Activated CD4-positive, alpha-beta T cell treated with anti-CD3 and anti-CD28 coated beads, Interleukin-2, amount 50 U/mL, for 4 hours (primary cell): ENCODE measurements around the gene SDCCAG8.

Source experiments
- DNase-seq, 2 experiments: peaks; one replicate each; pipeline ENCODE4 v3.0.0-alpha.2; 2020

Gene SDCCAG8

GRCh38 chr1:243489681-243490546 is 234.1 kb downstream of the SDCCAG8 start:
- DNase-seq = no peak

GRCh38 chr1:243490748-243491686 is 235.2 kb downstream of the SDCCAG8 start:
- no peak for DNase-seq

GRCh38 chr1:243493156-243494129 is 237.6 kb downstream of the SDCCAG8 start:
- no peak for DNase-seq

- DNase-seq = no peak
Measured at GRCh38 chr1:243494741-243495431, 239.0 kb downstream of the SDCCAG8 start.

GRCh38 chr1:243495442-243496186 is 239.8 kb downstream of the SDCCAG8 start:
- DNase-seq = no peak

GRCh38 chr1:243496187-243496646 is 240.4 kb downstream of the SDCCAG8 start:
- no peak for DNase-seq

- no peak for DNase-seq
Measured at GRCh38 chr1:243496806-243497205, 241.0 kb downstream of the SDCCAG8 start.

- no peak for DNase-seq
Measured at GRCh38 chr1:243497939-243498681, 242.3 kb downstream of the SDCCAG8 start.

GRCh38 chr1:243499248-243499647 is 243.4 kb downstream of the SDCCAG8 start:
- no peak for DNase-seq

GRCh38 chr1:243499711-243500110 is 243.9 kb downstream of the SDCCAG8 start:
- DNase-seq = no peak

GRCh38 chr1:243500512-243500911 is 244.7 kb downstream of the SDCCAG8 start:
- DNase-seq = no peak

- no peak for DNase-seq
Measured at GRCh38 chr1:243501002-243501401, 245.2 kb downstream of the SDCCAG8 start.

- no peak for DNase-seq
Measured at GRCh38 chr1:243503155-243503554, 247.3 kb downstream of the SDCCAG8 start.

- DNase-seq = no peak
Measured at GRCh38 chr1:243505986-243506689, 250.3 kb downstream of the SDCCAG8 start.

GRCh38 chr1:243507001-243507671 is 251.3 kb downstream of the SDCCAG8 start:
- DNase-seq = no peak

GRCh38 chr1:243507672-243508302 is 251.9 kb downstream of the SDCCAG8 start:
- DNase-seq = no peak

GRCh38 chr1:243508303-243508713 is 252.5 kb downstream of the SDCCAG8 start:
- DNase-seq = no peak

GRCh38 chr1:243508943-243509342 is 253.1 kb downstream of the SDCCAG8 start:
- no peak for DNase-seq
